GM18867 (cell line): ENCODE results near the gene PLS1.
"Not testable (repeated sequence)": the region's sequence is repeated elsewhere in the genome, so short reads cannot be mapped to it uniquely, and the experiment has no call there.

Experiments
- ATAC-seq: cut with Tn5 transposase; IDR thresholded peaks from one replicate; pipeline ENCODE4 v1.9.1; 2021; ENCODE audit warnings: mild to moderate bottlenecking, moderate library complexity; ENCODE audit not compliant: unreplicated experiment

The PLS1 gene

GRCh38 chr3:142680710-142681109 is 84.5 kb downstream of the PLS1 start:
- ATAC-seq = no peak

DNA sequence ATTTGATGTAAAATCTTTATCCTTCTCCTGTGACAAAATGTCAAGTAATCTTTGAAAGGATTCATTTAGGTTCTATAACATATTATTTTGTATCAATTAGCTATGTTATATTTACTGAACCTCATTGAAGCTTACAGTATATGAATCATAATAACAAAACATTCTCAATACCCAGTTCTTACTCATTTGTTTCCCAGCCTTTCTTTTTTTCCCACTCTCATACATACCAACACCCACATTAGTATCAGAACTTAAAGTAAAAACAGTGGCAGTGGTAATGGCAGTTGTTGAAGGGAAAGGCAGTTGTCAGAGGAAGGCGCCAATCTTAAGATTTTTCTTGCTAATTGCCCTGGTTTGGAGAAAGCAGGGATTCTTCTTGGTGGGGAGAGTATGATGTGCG is 94.4 kb downstream of the PLS1 start:
- ATAC-seq = no peak

DNA sequence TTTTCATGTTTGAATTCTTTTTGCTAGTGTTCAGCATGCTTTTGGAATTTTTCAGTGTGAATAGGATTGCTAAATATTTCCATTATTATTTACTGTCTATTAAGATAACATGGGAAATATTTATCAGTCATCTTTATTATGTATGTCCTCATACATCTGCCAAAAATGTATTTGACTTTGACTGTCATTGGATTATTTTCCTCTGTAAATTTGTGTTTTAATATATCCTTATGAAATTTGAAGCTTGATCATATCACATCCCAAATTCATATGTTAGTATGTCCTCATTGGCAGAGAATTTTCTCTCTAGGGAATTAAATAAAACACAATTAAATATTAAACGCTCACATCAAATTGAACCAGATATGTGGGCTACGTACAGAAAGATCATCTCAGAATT is 95.3 kb downstream of the PLS1 start:
- ATAC-seq = no peak

DNA sequence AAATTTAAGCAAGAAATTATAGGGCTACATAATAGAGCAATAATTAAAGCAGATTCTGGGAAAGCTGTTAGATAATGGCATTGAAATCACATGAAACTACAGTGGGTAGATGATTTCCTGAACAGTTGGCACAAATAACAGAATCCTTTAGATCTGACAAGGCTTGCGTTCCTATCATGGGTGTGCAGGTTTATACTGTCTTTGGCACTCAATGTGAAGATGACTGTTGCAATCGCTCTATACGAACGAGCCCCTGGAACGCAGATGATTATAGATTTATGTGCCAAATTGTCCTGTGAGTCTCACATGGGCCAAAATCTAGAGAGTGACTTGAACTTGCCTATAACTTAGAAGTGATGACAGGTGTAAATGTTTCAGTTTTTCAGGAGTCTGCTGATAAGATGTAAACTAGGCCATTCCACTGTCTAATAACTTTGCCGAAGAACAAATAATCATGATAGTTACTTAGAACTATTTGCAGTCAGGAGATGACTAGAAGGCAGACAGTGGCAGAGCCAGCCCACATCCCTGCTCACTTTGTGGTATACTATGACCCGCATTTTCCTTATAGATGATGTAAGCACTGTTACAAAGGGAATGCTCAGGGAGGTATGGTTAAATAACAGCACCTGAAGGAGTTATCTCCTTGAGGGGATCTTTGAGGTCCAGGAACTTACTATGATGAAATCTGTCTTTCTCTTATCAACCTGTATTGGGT is 97.1 kb downstream of the PLS1 start:
- ATAC-seq = no peak

- no peak for ATAC-seq
These were observed 98.0 kb downstream of the PLS1 start for GRCh38 chr3:142694225-142694624.

- ATAC-seq = no peak
These were observed 109.0 kb downstream of the PLS1 start for GRCh38 chr3:142705198-142705597.

DNA sequence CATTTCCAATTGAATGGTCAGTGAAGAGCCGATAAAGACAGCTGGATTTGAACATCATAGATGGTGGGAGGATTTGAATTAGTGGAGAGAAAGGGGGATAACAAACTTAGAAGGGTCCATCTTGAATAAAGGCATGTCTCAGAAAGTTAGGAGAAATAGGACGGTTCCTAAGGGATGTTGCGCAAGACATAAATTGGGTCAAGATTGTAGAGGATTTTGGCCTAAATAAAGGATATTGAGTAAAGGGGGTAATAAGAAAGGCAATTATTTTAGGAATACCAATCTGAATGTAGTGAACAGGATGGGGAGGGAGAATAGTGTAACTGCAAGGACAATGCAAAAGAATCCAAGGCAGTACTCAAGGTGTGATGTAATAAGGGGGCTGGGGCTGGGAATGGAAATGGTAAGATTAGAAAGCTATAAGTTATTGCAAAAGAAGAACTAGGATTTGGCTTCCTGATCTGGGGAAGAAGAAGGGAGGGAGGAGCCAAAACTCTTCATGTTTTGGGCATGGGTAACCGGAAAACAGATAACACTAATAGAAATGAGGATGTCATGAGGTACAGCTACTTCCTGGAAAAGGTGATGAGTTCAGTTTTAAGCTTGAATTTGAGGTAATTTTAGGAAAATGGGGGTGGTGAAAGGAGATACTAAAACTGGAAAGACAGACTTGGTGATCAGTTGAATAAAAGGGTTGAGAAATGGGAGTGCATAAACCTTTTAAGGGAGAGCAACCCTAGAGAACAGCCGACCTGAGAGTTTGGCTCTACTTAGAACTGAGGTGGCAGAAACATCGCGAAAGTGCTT is 110.3 kb downstream of the PLS1 start:
- ATAC-seq = no peak

DNA sequence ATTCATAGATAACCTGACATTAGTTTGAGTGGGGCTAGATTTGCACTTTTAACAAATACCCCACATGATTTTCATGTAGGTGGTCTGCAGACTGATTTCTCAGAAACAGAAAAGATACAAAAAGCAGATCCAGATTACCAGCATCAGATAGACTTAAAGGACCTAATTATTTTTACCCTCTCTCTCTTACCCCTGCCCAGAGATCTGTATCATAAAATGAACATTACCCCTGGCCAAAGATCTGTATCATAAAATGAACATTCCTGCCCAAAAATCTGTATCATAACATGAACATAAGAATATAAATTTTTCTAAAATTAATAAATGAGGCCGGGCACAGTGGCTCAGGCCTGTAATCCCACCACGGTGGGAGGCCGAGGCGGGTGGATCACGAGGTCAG is 113.0 kb downstream of the PLS1 start:
- no peak for ATAC-seq

GRCh38 chr3:142714882-142715281 is 118.7 kb downstream of the PLS1 start:
- ATAC-seq = not testable (repeated sequence)

GRCh38 chr3:142716102-142716501 is 119.9 kb downstream of the PLS1 start:
- ATAC-seq = no peak

- ATAC-seq = peak; percentile 24
These were observed 127.4 kb downstream of the PLS1 start for GRCh38 chr3:142723665-142723967.

GRCh38 chr3:142723968-142724681 is 127.9 kb downstream of the PLS1 start, which contains the start of gene TRPC1:
TSS of gene TRPC1 (plus strand) at chr3:142724034. CDS start at chr3:142724560, 526 bp downstream.
- ATAC-seq = peak; percentile 98

DNA sequence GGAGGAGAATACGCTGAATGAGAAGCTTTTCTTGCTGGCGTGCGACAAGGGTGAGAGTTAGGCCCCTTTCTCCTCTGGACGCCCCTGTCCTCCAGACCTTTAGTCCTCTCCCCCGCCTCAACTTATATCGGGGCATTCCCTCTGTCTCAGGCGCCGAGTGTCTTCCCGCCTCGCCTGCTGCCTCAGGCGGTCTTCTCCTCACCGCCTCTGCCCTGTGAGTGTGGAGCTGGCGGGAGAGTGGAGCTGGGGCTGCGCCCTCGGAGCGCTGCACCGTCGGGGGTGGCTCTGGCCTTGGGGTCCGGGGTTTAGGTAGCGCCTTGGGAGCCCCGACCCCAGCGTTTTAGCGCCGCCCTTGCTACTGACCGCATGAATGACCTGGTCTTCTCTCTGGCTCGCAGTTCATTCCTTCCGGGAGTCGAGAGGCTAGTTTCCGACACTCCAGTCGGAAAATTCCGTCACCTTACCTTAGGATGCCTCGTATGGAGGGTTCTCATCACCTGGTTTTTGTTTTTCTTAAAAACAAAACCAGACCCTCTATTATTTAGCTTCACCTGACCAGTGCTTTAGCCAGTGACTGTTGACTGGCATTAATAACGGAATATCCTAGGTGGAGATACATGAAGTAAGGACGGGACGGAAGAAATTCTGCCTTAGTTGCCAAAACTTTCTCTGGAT is 128.6 kb downstream of the PLS1 start:
- ATAC-seq = no peak

DNA sequence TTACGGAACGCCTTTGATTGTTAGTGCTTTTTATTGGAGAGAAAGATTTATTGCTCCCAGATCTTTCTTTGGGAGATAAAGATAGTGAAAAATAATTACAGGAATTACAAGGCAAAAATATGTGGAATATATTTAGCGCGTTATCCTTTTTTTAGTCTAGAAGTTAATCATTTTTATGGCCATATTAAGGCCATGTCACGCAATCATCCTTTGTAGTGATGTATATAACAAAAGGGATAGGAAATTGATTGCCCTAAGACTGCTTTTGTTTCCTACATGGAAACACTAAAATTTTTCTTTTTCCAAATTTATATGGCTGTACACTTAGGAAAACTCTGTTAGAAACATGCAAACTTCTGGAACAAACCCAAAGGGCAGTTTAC is 129.2 kb downstream of the PLS1 start:
- no peak for ATAC-seq

DNA sequence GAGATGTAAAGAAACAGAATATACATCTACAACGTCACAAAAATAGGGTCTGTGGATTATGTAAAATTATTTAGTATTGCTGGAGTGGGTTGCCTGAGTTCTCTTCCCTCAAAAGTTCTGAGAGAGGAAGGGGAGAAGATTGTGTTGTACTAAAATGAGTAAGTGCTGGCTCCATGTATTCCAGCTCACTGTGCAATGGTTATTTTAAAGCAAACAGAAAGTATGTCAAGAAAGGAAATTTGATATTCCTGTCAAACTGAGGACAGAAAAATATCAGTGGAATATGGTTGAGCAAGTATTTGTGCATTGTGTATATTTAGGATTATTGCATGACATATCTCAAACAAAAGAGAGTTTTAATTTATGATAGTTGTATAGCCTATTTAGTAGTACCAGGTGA is 129.8 kb downstream of the PLS1 start:
- no peak for ATAC-seq

GRCh38 chr3:142732066-142732465 is 135.9 kb downstream of the PLS1 start:
- no peak for ATAC-seq

DNA sequence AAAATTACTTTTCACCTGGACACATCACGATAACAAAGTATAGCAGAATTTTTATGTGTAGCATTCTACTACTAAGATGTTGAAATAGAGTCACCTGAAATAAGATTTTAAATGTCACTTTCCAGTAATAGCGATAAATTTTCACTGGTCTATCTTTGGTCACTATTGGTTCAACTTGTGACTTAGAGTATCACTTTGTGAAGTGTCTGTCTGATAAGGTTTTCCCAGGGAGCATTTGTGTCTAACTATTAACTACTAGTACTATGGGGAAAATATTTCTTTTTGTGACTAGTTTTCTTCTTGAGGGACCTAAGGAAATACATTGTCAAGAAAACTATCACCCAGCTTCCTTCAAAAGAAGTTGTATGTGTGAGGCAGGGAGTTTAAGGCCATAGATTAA is 138.6 kb downstream of the PLS1 start:
- no peak for ATAC-seq

DNA sequence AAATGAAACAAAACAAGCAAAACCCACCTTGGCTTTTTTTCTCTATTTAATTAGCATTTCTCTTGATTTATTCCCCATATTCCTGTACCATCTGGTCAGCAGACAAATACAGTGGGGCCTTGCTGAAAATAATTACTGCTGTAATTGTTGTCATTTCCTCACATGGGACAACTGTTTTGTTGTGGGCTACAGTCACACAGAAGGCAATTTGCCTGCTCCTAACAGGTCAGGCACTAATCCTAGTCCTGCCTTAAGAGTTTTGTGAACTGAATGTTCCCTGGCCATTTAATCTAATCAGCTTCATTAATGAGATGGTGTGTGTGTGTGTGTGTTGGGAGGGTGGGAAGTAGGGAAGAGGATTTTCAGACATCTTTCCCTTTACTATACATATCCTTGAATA is 139.3 kb downstream of the PLS1 start:
- no peak for ATAC-seq

DNA sequence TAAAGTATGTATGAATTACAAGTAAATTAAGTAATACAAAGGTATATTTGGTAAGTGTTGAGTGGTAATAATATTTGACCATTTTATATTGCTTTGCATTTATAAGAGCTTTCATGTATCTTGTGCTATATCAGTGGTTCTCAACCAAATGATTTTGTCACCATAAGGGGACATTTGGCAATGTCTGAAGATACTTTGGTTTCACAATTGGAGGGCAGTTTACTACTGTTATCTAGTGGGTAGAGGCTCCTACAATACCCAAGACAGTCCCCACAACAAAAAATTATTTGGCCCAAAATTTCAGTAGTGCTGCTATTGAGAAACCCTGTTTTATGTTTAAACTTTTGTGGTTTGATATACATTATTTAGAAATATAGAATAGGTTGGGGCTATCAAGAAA is 142.2 kb downstream of the PLS1 start:
- ATAC-seq = no peak

DNA sequence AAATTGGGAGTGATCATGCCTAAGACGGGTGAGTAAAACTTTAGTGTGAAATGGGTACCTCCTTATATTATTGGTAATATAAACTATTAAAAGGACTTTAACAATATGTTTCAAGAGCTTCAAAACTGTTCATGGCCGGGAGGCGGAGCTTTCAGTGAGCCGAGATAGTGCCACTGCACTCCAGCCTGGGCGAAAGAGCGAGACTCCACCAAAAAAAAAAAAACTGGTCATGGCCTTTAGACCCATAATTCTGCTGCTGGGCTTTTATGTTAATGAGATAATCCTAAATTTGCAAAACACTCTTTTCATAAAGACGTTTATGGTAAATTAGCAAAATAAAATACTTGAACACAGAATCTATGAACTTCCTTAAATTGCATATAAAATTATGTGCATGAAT is 150.5 kb downstream of the PLS1 start:
- ATAC-seq = no peak

DNA sequence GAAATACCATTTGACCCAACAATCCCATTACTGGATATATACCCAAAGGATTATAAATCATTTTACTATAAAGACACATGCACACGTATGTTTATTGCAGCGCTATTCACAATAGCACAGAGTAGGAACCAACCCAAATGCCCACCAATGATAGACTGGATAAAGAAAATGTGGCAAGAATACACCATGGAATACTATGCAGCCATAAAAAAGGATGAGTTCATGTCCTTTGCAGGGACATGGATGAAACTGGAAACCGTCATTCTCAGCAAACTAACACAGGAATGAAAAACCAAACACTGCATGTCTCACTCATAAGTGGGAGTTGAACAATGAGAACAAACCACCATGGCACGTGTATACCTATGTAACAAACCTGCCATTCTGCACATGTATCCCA is 154.3 kb downstream of the PLS1 start:
- not testable (repeated sequence) for ATAC-seq
